Measurements from ENCODE around the gene GHRHR. TPM values are rescaled to one million over a fixed set of nuclear protein-coding genes. Genes with fewer than 3 reads are reported as not detected.

GHRHR gene
- total RNA-seq, 1 donor: not detected

DNA sequence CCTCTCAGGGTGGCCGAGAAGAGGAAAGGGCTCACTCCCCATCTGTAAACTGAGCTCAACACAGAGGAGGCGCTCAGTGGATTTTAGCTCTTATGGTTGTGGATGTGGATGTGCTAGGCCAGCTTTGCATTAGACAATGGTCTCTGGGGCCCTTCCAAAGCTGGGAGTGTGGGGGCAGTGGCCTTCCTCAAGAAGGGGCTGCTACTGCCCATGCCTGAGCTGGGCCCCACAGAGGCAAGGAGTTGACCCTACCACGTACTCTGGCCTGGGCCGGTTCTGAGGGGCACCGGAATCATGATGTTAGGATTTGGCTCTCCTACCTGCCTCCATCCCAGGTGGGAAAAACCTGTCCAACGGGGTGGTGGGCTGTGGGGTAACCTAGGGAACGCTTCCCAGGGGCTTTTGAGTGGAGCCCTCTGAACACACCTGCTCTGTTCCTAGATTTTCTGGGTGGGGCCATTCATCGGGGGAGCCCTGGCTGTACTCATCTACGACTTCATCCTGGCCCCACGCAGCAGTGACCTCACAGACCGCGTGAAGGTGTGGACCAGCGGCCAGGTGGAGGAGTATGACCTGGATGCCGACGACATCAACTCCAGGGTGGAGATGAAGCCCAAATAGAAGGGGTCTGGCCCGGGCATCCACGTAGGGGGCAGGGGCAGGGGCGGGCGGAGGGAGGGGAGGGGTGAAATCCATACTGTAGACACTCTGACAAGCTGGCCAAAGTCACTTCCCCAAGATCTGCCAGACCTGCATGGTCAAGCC, 40.6 kb upstream of the GHRHR start:
- TF ChIP-seq, protein P1, sequence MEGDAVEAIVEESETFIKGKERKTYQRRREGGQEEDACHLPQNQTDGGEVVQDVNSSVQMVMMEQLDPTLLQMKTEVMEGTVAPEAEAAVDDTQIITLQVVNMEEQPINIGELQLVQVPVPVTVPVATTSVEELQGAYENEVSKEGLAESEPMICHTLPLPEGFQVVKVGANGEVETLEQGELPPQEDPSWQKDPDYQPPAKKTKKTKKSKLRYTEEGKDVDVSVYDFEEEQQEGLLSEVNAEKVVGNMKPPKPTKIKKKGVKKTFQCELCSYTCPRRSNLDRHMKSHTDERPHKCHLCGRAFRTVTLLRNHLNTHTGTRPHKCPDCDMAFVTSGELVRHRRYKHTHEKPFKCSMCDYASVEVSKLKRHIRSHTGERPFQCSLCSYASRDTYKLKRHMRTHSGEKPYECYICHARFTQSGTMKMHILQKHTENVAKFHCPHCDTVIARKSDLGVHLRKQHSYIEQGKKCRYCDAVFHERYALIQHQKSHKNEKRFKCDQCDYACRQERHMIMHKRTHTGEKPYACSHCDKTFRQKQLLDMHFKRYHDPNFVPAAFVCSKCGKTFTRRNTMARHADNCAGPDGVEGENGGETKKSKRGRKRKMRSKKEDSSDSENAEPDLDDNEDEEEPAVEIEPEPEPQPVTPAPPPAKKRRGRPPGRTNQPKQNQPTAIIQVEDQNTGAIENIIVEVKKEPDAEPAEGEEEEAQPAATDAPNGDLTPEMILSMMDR (IDR thresholded peaks at IDR 0.05; ENCODE audit: insufficient read depth, low read depth, low read length): no peak
- H3K4me3 ChIP-seq (ENCODE audit: low read depth, low read length): no peak overlapping the region
- no peak for DNase-seq (ENCODE audit: low read depth)

DNA sequence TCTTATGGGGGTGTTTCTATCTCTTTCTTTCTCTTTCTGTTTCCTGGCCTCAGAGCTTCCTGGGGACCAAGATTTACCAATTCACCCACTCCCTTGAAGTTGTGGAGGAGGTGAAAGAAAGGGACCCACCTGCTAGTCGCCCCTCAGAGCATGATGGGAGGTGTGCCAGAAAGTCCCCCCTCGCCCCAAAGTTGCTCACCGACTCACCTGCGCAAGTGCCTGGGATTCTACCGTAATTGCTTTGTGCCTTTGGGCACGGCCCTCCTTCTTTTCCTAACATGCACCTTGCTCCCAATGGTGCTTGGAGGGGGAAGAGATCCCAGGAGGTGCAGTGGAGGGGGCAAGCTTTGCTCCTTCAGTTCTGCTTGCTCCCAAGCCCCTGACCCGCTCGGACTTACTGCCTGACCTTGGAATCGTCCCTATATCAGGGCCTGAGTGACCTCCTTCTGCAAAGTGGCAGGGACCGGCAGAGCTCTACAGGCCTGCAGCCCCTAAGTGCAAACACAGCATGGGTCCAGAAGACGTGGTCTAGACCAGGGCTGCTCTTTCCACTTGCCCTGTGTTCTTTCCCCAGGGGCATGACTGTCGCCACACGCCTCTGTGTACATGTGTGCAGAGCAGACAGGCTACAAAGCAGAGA, 39.9 kb upstream of the GHRHR start:
- no peak overlapping the region for H3K4me3 ChIP-seq (ENCODE audit: low read depth, low read length)
- no peak for DNase-seq (ENCODE audit: low read depth)
- TF ChIP-seq, protein P1 (IDR thresholded peaks at IDR 0.05; ENCODE audit: insufficient read depth, low read depth, low read length): no peak

- DNase-seq (ENCODE audit: low read depth): no peak
- TF ChIP-seq, protein P1 (IDR thresholded peaks at IDR 0.05; ENCODE audit: insufficient read depth, low read depth, low read length): no peak
- H3K4me3 ChIP-seq (ENCODE audit: low read depth, low read length): no peak overlapping the region
These were observed 39.1 kb upstream of the GHRHR start for GRCh38 chr7:30924624-30925023.

DNA sequence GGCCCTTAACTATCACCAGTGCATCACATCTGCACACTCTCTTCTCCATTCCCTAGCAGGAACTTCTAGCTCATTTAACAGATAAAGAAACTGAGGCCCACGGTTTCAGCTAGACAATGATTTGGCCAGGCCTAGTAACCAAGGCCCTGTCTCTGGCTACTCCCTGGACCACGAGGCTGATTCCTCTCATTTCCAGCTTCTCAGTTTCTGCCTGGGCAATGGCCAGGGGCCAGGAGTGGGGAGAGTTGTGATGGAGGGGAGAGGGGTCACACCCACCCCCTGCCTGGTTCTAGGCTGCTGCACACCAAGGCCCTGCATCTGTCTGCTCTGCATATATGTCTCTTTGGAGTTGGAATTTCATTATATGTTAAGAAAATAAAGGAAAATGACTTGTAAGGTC, 38.6 kb upstream of the GHRHR start:
- TF ChIP-seq, protein P1 (IDR thresholded peaks at IDR 0.05; ENCODE audit: insufficient read depth, low read depth, low read length): no peak
- H3K4me3 ChIP-seq (ENCODE audit: low read depth, low read length): no peak overlapping the region
- no peak for DNase-seq (ENCODE audit: low read depth)

- no peak for DNase-seq (ENCODE audit: low read depth)
- TF ChIP-seq, protein P1 (IDR thresholded peaks at IDR 0.05; ENCODE audit: insufficient read depth, low read depth, low read length): no peak
- H3K4me3 ChIP-seq (ENCODE audit: low read depth, low read length): no peak overlapping the region
These were observed 37.8 kb upstream of the GHRHR start for GRCh38 chr7:30925913-30926312.

- no peak for DNase-seq (ENCODE audit: low read depth)
- TF ChIP-seq, protein P1 (IDR thresholded peaks at IDR 0.05; ENCODE audit: insufficient read depth, low read depth, low read length): no peak
- no peak overlapping the region for H3K4me3 ChIP-seq (ENCODE audit: low read depth, low read length)
These were observed 37.4 kb upstream of the GHRHR start for GRCh38 chr7:30926313-30926712.

Data from fibroblast of villous mesenchyme (primary cell).